Ishikawa (cell line): Measurements from ENCODE around the gene PARP2.

Source experiments
- CEBPB ChIP-seq: IDR thresholded peaks from 2 replicates; pipeline ENCODE4 v1.6.1; 2012
- CREB1 ChIP-seq: IDR thresholded peaks from 2 replicates; pipeline ENCODE4 v1.6.1; 2012; ENCODE audit warnings: low read depth
- EP300 ChIP-seq: IDR thresholded peaks from 2 replicates; pipeline ENCODE4 v1.6.1; 2012; ENCODE audit warnings: borderline replicate concordance
- NFIC ChIP-seq: IDR thresholded peaks from 2 replicates; pipeline ENCODE4 v1.6.1; 2012
- RAD21 ChIP-seq: IDR thresholded peaks from 2 replicates; pipeline ENCODE4 v1.6.1; 2012; ENCODE audit warnings: low read depth
- TAF1 ChIP-seq: IDR thresholded peaks from 2 replicates; pipeline ENCODE4 v1.6.1; 2012; ENCODE audit warnings: low read depth, mild to moderate bottlenecking
- TCF12 ChIP-seq: IDR thresholded peaks from 2 replicates; pipeline ENCODE4 v1.6.1; 2012; ENCODE audit warnings: low read depth
- TEAD4 ChIP-seq: IDR thresholded peaks from 2 replicates; pipeline ENCODE4 v1.6.1; 2012
- YY1 ChIP-seq: IDR thresholded peaks from 2 replicates; pipeline ENCODE4 v1.6.1; 2012; ENCODE audit warnings: low read depth
- ZBTB7A ChIP-seq: IDR thresholded peaks from 2 replicates; pipeline ENCODE4 v1.6.1; 2012; ENCODE audit warnings: low read depth

- no peak for TF ChIP-seq NFIC
- TF ChIP-seq TCF12 = peak; percentile 59; the same call in 1 of the 2 replicates
- peak; percentile 68; the same call in 1 of the 2 replicates for TF ChIP-seq TAF1
- no peak for TF ChIP-seq CEBPB
- TF ChIP-seq CREB1 = no peak
- TF ChIP-seq TEAD4 = peak; percentile 31; the same call in 1 of the 2 replicates
- TF ChIP-seq EP300 = no peak
- peak; percentile 87 for TF ChIP-seq YY1
- TF ChIP-seq ZBTB7A = no peak
- peak; percentile 34; the same call in 1 of the 2 replicates for TF ChIP-seq RAD21
Observed at GRCh38 chr14:20305265-20306078, 38.0 kb upstream of the PARP2 start, which contains the start of gene TTC5.
